ENCODE measurements around the gene TMEM106C. TPM values are rescaled to one million over a fixed set of nuclear protein-coding genes. Genes with fewer than 3 reads are reported as not detected.

The TMEM106C gene
- total RNA-seq, 1 donor from 2014 or later: 161 TPM

- intact Hi-C loops (cut with micrococcal nuclease): no loop called here
These were observed 29.4 kb downstream of the TMEM106C start for GRCh38 chr12:47992776-47993175.

GRCh38 chr12:47993491-47993890, 30.1 kb downstream of the TMEM106C start:
- intact Hi-C loops (cut with micrococcal nuclease): no loop called here

DNA sequence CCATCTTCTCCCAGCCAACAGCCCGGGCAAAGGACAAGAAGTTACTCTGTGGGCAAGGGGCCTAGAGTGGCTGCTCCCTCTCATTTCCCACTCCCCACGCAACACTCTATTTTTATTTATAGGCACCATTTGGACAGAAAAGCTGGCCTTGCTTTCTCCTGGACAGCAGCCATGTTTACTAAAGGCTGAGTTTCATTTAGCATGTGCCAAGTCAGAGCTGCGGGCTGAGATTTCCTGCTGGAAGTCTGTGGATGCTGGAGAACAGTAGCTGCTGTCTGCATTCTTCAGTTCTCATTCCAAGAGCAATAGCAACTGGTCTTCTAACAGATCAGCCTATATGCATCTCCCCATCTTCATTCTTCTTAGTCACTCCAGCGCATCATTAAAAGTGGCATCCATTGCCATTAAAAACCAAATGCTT, 32.6 kb downstream of the TMEM106C start:
- intact Hi-C loops (cut with micrococcal nuclease): no loop called here

DNA sequence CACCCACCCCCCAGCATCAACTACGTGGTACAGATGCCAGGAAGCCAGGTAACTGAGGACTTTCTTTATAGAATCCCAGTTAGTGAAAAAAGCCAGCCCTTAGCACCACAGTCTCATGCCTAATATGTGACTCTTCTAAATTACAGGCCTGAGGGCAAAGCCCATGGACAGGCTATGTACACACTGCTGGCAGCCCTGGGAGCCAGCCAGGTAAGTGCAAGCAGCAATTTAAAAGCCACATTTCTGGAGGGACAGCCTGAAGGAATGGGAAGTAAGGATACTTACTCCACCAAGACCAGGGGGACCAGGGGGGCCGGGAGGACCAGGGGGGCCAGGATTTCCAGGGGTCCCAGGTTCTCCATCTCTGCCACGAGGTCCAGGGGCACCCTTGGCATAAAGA, 33.9 kb downstream of the TMEM106C start:
- intact Hi-C loops (cut with micrococcal nuclease): no loop called here

DNA sequence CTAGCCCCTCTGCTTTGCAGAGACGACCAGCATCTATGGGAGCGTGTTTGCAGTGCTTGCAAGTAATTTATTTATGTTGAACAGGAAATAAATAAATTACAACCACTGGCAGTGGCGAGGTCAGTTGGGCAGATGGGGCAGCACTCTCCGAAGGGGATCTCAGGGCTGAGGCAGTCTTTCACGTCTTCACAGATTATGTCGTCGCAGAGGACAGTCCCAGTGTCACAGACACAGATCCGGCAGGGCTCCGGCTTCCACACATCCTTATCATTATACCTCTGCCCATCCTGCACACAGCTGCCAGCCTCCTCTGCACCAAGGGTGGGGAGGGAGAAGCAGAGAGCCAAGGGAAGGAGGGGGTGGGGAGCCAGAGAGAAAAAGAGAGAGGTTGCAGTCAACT, 36.4 kb downstream of the TMEM106C start:
- intact Hi-C loops (cut with micrococcal nuclease): loop anchor here (1.0 to 5.0 kb wide), 3 partner anchors 10 to 982 kb away; partner anchors contain the start of gene TMEM106C

GRCh38 chr12:48000878-48001504, 37.6 kb downstream of the TMEM106C start:
- intact Hi-C loops (cut with micrococcal nuclease): loop anchor here (1.0 to 5.0 kb wide), 3 partner anchors 11 to 981 kb away; partner anchors contain the start of gene TMEM106C

DNA sequence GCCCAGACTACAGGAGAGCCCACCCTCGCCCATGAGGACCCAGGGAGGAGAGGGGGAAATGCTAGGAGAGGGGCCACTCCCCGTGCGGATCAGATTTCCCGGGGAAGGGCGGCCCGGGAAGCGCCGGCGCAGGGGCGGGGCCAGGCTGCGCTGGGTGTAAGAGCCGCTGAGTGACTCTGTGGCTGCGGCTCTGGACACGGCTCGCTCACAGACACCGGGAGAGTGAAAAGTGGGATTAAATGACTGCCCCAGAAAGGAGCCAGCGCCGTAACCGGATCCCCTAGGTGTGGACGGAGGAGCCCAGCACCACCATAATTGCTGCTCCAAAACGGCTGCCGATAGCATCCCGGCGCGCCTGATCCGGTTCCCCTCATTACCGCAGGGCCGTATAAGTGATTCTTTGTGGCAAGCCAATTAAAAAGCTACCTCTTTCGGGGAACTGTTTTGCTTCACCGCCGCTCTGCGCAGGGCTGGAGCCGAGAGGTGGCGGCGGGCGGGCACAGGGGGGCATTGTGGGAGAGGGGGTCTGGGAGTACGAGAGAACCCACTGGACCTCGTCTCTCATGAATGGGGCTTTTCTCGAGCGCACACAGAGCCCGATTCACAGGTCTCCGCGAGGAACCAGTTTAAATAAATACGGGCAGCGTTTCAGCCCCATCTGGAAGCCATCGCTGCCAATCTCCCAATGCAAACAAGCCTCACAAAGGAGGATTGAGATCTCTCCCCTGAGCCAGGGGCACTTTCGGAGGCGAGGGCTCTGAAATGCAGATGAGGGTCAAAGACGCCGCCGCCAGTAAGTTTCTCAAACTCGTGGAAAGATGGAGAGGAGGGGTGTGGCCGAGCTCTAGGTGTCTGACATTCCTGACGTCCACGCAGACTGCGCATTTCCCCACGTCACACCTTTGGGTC, 38.4 kb downstream of the TMEM106C start:
- intact Hi-C loops (cut with micrococcal nuclease): loop anchor here (5.0 kb wide), 2 partner anchors 39 to 981 kb away; partner anchors contain the start of gene TMEM106C

GRCh38 chr12:48002414-48002730, 39.0 kb downstream of the TMEM106C start:
- intact Hi-C loops (cut with micrococcal nuclease): loop anchor here (5.0 kb wide), 2 partner anchors 40 to 980 kb away; partner anchors contain the start of gene TMEM106C

GRCh38 chr12:48002773-48003218, 39.4 kb downstream of the TMEM106C start:
- intact Hi-C loops (cut with micrococcal nuclease): loop anchor here (5.0 kb wide), 2 partner anchors 40 to 980 kb away; partner anchors contain the start of gene TMEM106C

GRCh38 chr12:48003226-48004052, 40.0 kb downstream of the TMEM106C start:
- intact Hi-C loops (cut with micrococcal nuclease): loop anchor here (5.0 kb wide), 2 partner anchors 41 to 979 kb away; partner anchors contain the start of gene TMEM106C

GRCh38 chr12:48004053-48004941, 40.9 kb downstream of the TMEM106C start, which contains the start of gene COL2A1:
Gene COL2A1, minus strand, starts transcription at chr12:48004476. Its CDS starts 155 bp downstream, at chr12:48004321.
- intact Hi-C loops (cut with micrococcal nuclease): loop anchor here (5.0 kb wide), 2 partner anchors 42 to 978 kb away; partner anchors contain the start of gene TMEM106C

DNA sequence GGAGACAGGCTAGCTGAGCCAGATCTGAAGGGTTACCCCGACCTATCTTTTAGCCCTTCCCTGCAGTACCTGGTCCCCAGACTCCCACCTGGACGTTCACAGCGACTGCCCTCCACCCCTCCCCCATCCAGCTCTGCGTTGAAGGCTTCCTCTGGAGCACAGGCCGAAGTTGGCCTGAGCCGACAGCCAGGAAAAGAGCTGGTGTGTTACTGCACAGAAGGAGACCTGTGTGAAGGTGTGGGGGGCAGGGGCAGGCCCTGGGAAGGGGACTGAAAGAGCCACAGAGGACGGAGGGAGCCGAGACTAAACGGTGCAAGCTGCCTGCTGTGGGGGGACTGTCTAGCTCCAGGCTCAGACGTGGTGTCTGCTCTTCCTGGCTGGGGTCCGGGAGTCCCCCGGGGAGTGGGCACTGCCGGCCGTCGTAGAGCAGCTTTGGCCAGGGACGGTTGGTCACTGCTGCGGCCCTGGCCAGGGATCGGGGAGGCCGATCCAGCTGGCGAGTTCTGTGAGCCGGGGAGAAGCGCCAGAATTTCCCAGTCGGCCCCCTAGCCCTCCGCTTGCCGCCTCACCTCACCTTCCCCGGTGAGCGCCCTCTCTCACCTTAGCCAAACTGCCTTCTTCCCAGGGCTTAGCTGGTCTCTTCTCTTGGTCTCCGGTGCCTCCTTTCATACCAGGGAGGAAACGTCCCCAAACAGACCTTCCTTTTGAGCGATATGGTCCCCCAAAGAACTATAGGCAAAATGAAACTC, 41.8 kb downstream of the TMEM106C start:
- intact Hi-C loops (cut with micrococcal nuclease): no loop called here

GRCh38 chr12:48005750-48006021, 42.3 kb downstream of the TMEM106C start:
- intact Hi-C loops (cut with micrococcal nuclease): no loop called here

GRCh38 chr12:48007206-48007605, 43.8 kb downstream of the TMEM106C start:
- intact Hi-C loops (cut with micrococcal nuclease): no loop called here

DNA sequence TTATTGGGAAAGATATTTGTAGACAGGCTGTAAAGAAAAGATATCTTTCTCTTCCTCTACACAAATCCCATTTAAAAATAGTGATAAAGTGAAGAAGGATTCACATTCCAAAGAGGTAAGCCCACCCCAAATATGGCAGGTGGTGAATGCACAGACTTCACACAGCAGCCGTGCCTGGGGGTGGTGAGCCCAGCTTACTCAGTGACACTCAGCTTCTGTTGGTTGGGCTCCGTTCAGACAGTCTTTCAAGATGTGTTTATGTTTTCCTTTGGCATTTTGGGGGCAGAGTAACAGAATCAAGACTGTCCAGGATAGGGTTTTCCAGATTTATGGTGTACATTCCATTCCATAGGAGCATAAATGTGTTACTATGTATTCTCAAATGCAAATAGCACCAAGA, 45.0 kb downstream of the TMEM106C start:
- intact Hi-C loops (cut with micrococcal nuclease): no loop called here

- intact Hi-C loops (cut with micrococcal nuclease): no loop called here
These were observed 45.6 kb downstream of the TMEM106C start for GRCh38 chr12:48008950-48009349.

DNA sequence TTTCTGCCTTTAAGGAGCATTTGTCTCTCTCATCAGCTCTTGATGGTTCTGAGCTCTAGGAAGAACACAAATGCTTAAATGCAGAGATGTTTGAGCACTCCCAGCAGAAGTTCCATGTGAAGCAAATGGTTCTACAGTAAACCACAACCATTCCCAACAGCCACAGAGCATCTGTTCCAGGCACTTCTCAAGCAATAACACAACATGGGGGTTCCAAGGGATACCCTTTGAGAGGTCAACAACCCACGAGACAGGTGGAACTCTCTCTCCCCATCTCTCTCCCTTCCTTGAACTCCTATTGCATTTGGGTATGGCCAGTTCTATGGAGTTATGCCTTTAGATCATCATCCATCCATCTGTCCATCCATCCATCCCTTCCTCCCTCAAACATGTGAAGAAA, 46.1 kb downstream of the TMEM106C start:
- intact Hi-C loops (cut with micrococcal nuclease): no loop called here

DNA sequence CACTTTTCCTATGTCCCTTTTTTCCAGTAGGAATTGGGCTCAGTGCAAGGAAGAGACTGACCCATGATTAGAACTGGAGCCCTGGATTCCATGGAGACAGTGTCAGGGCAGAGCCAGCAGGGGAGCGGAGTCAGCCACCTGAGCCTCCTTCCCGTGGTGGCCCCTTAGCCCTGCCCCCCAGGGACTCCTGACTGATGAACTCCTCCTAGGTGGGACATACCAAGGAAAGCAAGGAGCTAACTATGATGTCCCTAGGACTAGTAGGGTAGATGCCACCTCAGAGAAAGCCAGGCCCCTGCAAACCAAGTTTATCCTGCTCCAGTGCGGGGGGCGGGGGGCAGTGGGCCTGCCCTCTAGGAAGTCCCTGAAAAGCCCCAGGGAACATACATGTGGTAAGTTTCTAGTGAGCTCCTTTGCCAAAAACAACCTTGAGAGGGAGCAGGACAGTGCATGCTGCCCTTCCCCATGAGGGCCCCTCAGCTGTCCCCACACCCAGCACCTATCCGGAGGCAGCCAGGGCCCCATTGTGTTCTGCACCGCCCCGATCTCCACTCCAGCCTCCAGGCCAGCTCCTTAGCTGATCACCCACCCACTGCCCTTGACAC, 47.1 kb downstream of the TMEM106C start:
- intact Hi-C loops (cut with micrococcal nuclease): no loop called here

DNA sequence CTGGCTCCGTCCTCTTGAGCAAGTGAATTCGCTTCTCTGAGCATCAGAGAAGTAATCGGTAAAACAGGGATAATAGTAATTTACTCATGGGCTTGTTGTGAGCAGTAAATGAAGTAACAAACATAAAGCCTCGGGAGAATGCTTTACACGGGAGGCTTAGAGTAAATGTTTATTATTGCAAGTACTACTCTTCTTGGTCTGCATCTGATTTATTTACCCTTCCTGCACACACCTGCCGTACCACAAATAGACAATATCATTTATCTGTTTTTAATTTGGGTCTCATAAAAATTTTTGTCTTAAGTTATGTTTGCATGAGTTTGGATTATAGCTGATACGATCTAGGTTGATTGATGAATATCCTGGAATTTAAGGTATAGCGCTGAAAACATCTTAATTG, 48.7 kb downstream of the TMEM106C start:
- intact Hi-C loops (cut with micrococcal nuclease): no loop called here

Measured in T-helper 2 cell treated with Interferon-gamma antibody and Interleukin-4, amounts not matched to agents 100 ng/mL and 5 ng/mL, for 36 hours (primary cell).